Nucleus accumbens (tissue), 56 donors: ENCODE measurements around the gene TLK2.
"Not testable (repeated sequence)": the region's sequence is repeated elsewhere in the genome, so short reads cannot be mapped to it uniquely, and the experiment has no call there.

Experiments
- DNase-seq, 56 donors: peaks; one replicate each; lab custom pipeline; 2025; lab: John Stamatoyannopoulos, UW

TLK2 gene

DNA sequence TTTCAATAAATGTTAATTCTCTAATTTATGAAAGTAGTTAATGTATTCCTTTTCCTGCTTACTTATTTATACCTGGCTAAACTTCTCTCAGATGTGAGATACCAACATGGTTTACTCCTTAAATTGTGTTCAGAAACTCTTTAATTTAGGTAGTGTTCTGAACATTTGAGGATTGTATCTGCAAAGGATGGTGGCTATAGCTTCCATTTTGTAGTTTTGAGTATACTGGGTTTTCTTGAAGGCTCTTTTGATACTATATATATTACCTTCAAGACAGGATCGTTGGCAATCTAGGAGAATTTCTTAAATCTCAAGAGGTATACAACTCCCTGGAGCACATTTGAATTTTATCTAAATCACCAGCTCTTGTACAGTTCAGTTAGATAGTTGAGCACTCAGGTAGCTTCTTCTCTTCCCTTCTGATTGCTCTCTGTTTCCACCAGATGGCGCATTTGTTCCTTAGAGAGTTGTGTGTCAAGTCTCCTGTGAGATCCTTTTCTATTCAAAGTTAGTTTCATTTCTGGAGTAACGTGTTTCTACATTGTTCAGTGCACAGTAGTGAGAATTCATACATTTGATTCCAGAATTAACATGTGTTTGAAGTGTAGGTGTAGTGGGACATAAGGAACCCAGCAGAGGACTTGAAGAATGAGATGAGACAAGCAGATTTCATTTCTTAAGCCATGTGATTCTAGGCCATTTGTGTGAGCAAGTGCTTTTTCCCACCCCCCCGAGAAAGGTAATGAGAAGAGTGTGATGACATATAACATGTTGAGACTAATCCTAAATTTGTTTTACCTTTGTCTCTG, 74.4 kb downstream of the TLK2 start:
- DNase-seq: peak in 12 of 56 donors; percentile 0 to 29 (median 8)

GRCh38 chr17:62557532-62557931, 78.9 kb downstream of the TLK2 start:
- DNase-seq: peak in 9 of 56 donors; percentile 3 to 26 (median 10)

DNA sequence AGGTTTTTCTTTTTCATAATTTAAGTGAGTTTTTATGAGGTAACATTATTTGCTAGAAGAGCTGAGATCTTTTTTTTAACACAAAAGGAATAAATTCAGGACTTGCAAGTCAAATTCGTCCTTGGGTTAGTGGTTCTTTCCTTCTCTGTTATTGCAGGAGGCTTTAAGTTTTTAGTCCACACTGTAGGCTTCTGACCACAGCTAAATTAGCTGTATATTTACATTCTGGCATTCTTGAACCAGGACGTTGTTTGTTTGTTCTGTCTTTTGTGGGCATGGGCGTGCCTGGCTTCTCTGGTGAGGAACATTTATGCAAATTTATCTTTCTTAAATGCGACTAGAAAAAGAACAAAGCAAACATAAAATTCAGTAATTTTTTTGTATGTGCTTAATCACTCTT, 80.3 kb downstream of the TLK2 start:
- not testable (repeated sequence) for DNase-seq

GRCh38 chr17:62560971-62561370, 82.3 kb downstream of the TLK2 start:
- DNase-seq: not testable (repeated sequence)

GRCh38 chr17:62562656-62563055, 84.0 kb downstream of the TLK2 start:
- DNase-seq: no peak

DNA sequence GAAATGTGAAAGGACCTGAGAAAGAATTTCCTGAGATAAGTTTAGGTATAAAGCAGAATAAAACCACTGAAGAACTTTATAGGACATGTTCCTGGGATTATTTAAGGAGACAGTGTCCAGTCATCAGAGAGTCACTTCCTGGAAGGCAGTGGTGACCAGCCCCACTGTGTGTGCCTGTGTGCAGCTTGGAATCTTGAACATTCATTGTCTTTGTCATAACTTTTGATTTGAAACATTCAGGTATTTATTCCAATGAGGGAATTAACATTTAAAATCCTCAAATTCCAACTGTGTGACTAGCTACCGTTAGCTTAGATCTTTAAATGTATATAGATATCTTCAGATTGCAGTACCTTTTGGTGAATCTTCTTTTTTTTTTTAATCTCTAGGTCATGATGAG, 87.2 kb downstream of the TLK2 start:
- no peak for DNase-seq

- no peak for DNase-seq
Observed at GRCh38 chr17:62566996-62567578, 88.5 kb downstream of the TLK2 start.

GRCh38 chr17:62572488-62572887, 93.9 kb downstream of the TLK2 start:
- DNase-seq: no peak

GRCh38 chr17:62572888-62573401, 94.3 kb downstream of the TLK2 start:
- DNase-seq: no peak

DNA sequence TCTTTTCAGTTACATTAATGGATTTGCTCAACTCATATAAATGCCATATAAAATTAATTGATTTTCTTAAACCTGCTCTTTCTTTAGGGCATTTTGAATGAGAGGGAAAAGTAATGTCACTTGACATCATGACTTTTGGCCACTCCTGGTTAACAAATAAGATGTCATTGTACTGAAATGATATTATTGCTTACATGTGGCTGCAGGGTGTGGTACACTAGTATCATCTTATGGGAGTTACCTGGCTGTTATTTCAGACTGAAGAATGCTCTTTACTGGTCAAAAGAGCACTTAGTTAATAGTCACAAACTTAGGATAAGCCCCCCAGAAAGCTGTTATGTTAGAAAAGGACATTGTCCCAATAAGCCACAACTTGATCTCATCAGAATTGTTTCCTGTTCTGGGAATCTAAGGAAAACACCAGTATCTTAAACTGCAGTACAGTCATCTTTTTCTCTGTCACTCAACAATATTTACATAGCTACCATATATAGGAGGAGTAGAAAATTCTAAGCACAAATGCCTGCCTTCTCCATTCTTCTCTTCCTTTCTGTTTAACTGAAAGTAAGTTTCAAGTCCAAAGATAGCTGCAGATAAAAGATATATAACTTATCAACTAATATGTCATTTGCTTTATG, 95.0 kb downstream of the TLK2 start:
- no peak for DNase-seq

GRCh38 chr17:62576382-62576781, 97.8 kb downstream of the TLK2 start:
- DNase-seq: no peak

GRCh38 chr17:62578757-62579487, 100.3 kb downstream of the TLK2 start:
- no peak for DNase-seq

- DNase-seq: no peak
Observed at GRCh38 chr17:62580947-62581346, 102.3 kb downstream of the TLK2 start.

DNA sequence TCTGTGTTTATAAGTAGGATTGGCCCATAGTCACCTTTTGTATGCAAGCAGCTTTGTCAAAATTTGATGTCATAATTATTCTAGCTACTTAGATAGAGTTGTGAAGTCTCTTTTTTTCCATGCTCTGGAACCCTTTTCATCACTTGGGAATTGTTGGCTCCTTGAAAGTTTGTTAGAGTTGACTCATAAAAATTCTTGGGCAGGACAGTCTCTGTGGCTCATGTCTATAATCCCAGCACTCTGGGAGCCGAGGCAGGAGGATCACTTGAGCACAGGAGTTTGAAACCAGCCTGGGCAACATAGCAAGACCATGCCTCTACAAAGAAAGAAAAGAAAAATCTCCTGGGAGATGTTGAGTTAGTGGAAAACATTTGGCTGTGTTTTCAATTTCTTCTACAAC, 103.1 kb downstream of the TLK2 start:
- DNase-seq: no peak

DNA sequence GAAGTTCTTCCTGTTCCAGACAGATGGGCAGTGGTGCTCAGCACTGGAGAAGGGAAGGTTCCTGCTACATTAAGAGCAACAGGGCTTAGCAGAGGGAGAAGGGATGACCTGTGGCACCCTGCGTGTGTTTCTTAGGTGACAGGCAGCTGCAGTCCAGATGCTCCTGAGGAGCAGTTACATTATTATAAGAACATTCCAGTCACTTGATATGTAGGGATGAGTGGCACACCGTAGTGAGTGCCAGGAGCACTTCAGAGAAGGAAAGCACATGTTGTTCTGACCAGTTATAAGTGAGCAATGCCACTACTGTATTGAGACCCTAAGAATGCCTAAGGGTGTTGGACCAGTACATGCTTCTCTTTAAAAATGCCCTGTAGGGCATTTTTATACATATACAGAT, 108.9 kb downstream of the TLK2 start:
- DNase-seq: no peak

DNA sequence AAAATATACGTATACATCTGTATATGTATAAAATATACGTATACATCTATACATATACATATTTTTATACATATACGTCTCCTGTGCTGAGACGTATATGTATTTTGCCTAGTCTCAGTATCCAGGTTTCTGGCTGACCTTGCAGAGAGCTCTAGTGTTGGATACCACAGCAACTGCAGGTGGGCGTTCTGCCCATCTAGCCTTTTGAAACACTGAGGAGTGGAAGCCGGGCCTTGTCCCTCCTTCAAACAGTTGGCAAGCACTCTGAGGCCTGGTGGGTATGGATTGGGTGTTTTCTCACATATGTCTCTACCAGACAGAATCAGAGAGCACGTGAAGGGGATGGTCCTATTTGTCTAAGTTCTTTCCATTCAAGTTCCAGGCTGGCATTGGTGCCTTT, 109.5 kb downstream of the TLK2 start:
- no peak for DNase-seq

GRCh38 chr17:62591333-62591732, 112.7 kb downstream of the TLK2 start:
- DNase-seq: no peak

GRCh38 chr17:62591822-62592221, 113.2 kb downstream of the TLK2 start:
- not testable (repeated sequence) for DNase-seq

GRCh38 chr17:62592341-62593099, 113.9 kb downstream of the TLK2 start:
- no peak for DNase-seq

- DNase-seq: no peak
Observed at GRCh38 chr17:62595484-62595883, 116.9 kb downstream of the TLK2 start.
